PC-3 (cell line): Measurements from ENCODE around the gene NHLRC1. TPM values are rescaled to one million over a fixed set of nuclear protein-coding genes. Genes with fewer than 3 reads are reported as not detected.

Experiments used
- ATAC-seq: fragments of 200-7000 bp; cut with Tn5 transposase; 2 replicates; pipeline ENCODE4 v1.9.1; 2020; ENCODE audit warnings: mild to moderate bottlenecking, moderate library complexity
- BruUV-seq: library from RNA; stranded (reverse); fragments of 400-500 nt; replicated peaks from 2 replicates; lab custom pipeline; 2021; lab: Mats Ljungman, UMichigan
- CTCF ChIA-PET: fragments of 300-600 bp; sonication (Branson Sonifier 250); formaldehyde crosslinking; loops from one replicate; lab custom pipeline; 2022; ENCODE audit warnings: antibody characterized with exemption; lab: Charles Lee
- POLR2A ChIA-PET: fragments of 300-600 bp; sonication (Branson Sonifier 250); formaldehyde crosslinking; loops from one replicate; lab custom pipeline; 2022; ENCODE audit warnings: antibody characterized with exemption; ENCODE audit not compliant: unreplicated experiment; lab: Charles Lee
- DNase-seq: peaks from one replicate; pipeline ENCODE4 v3.0.0-alpha.2; 2015
- H2AFZ ChIP-seq: fragments of 300-600 bp; sonication (generic); 2 replicates; pipeline ENCODE4 v1.6.0; 2016; ENCODE audit warnings: antibody characterized with exemption, low read length
- H3F3A ChIP-seq: fragments of 300-600 bp; sonication (generic); one replicate; pipeline ENCODE4 v1.6.0; 2017; ENCODE audit warnings: antibody characterized with exemption, low read length, control low read depth, mild to moderate bottlenecking; ENCODE audit not compliant: unreplicated experiment
- H3K27ac ChIP-seq: fragments of 300-600 bp; sonication (generic); 2 replicates; pipeline ENCODE4 v1.5.1; 2016; ENCODE audit warnings: mild to moderate bottlenecking, low read length
- H3K27me3 ChIP-seq: fragments of 300-600 bp; sonication (generic); 2 replicates; pipeline ENCODE4 v1.6.1; 2016; ENCODE audit warnings: low read length, mixed read lengths
- H3K36me3 ChIP-seq: fragments of 300-600 bp; sonication (generic); 2 replicates; pipeline ENCODE4 v1.6.1; 2016; ENCODE audit warnings: low read depth, mixed run types, low read length, mixed read lengths
- H3K4me1 ChIP-seq: fragments of 300-600 bp; sonication (generic); 2 replicates; pipeline ENCODE4 v1.5.1; 2016; ENCODE audit warnings: low read length; ENCODE audit not compliant: insufficient read depth
- H3K4me2 ChIP-seq: fragments of 300-600 bp; sonication (generic); 2 replicates; pipeline ENCODE4 v1.6.0; 2016; ENCODE audit warnings: low read length
- H3K4me3 ChIP-seq: fragments of 300-600 bp; sonication (generic); 2 replicates; pipeline ENCODE4 v1.5.1; 2016; ENCODE audit warnings: mild to moderate bottlenecking, low read length, mixed read lengths
- H3K79me2 ChIP-seq: fragments of 300-600 bp; sonication (generic); 2 replicates; pipeline ENCODE4 v1.6.1; 2017; ENCODE audit warnings: low read length, mixed read lengths
- H3K9ac ChIP-seq: fragments of 300-600 bp; sonication (generic); 2 replicates; pipeline ENCODE4 v1.6.0; 2016; ENCODE audit warnings: mild to moderate bottlenecking, low read length
- H3K9me2 ChIP-seq: fragments of 300-600 bp; sonication (generic); replicated peaks from 2 replicates; pipeline ENCODE4 v1.6.1; 2016; ENCODE audit warnings: mixed run types, low read length, mixed read lengths
- H3K9me3 ChIP-seq: fragments of 300-600 bp; sonication (generic); 2 replicates; pipeline ENCODE4 v1.6.1; 2016; ENCODE audit warnings: low read length, mixed read lengths
- H4K20me1 ChIP-seq: fragments of 300-600 bp; sonication (generic); 2 replicates; pipeline ENCODE4 v1.6.1; 2016; ENCODE audit warnings: low read length, mixed read lengths
- CTCF ChIP-seq: fragments of 300-600 bp; sonication (generic); conservative IDR thresholded peaks from 2 replicates; pipeline ENCODE4 v1.5.1; 2017; ENCODE audit warnings: antibody characterized with exemption, low read depth, mild to moderate bottlenecking, low read length
- EZH2 ChIP-seq: fragments of 300-600 bp; sonication (generic); IDR thresholded peaks from one replicate; pipeline ENCODE4 v1.6.1; 2017; ENCODE audit warnings: antibody characterized with exemption, mild to moderate bottlenecking, low read length; ENCODE audit not compliant: unreplicated experiment
- EZH2phosphoT487 ChIP-seq: fragments of 300-600 bp; sonication (generic); IDR thresholded peaks from 2 replicates; pipeline ENCODE4 v1.6.1; 2018; ENCODE audit warnings: mild to moderate bottlenecking, antibody characterized with exemption, low read length, borderline replicate concordance
- intact Hi-C: fragments of 100-400 bp; cut with micrococcal nuclease; formaldehyde crosslinking; loops from 2 replicates; pipeline ENCODE4 v1.9.0; 2023
- total RNA-seq: library from RNA; depleted of rRNA; stranded (reverse); fragments of >200 nt; gene quantifications from 2 replicates; pipeline ENCODE4 v1.2.3, GENCODE V29; 2014

NHLRC1 gene
- total RNA-seq, 1 experiment from 2014 or later = 1.3 TPM

- no peak for ATAC-seq
- H3K9ac ChIP-seq = no peak overlapping the region
- no peak overlapping the region for H3K27ac ChIP-seq
- H3K4me1 ChIP-seq = no peaks in the 10 kb centered on the region; the same call in 1 of the 2 replicates
- no peak for DNase-seq
- H3K79me2 ChIP-seq = no peaks in the 10 kb centered on the region
- H2AFZ ChIP-seq = no peak overlapping the region
- H3K9me3 ChIP-seq = no peaks in the 10 kb centered on the region
- H3K9me2 ChIP-seq = no peaks in the 10 kb centered on the region
- CTCF ChIA-PET = no interaction called here
- H3K27me3 ChIP-seq = no peaks in the 10 kb centered on the region
- POLR2A ChIA-PET = interaction anchor here (0.7 kb wide), 1 partner anchor 53 kb away, joined by 4 read pairs; no protein-coding TSS in a partner anchor
- H3K36me3 ChIP-seq = no peaks in the 10 kb centered on the region
- BruUV-seq = no TSS peak
- H3K4me3 ChIP-seq = no peak overlapping the region
- H3F3A ChIP-seq = no peaks in the 10 kb centered on the region
- no peak for TF ChIP-seq EZH2
- TF ChIP-seq EZH2phosphoT487 = no peak
- no peak for TF ChIP-seq CTCF
- H3K4me2 ChIP-seq = no peak overlapping the region
- no peaks in the 10 kb centered on the region for H4K20me1 ChIP-seq
- intact Hi-C loops = no loop called here
Measured at GRCh38 chr6:18110162-18110561, 12.3 kb downstream of the NHLRC1 start.

GRCh38 chr6:18107061-18107460, 15.4 kb downstream of the NHLRC1 start:
- Histone ChIP-seq H3K36me3 (no peaks in the 10 kb centered on the region), H3K4me1 (no peaks in the 10 kb centered on the region), H3F3A (no peaks in the 10 kb centered on the region), H4K20me1 (no peaks in the 10 kb centered on the region), H3K27ac (no peak overlapping the region), H3K4me3 (no peak overlapping the region), H3K9ac (no peak overlapping the region), H3K4me2 (no peak overlapping the region), H3K27me3 (no peaks in the 10 kb centered on the region), H3K9me3 (no peaks in the 10 kb centered on the region), H3K9me2 (no peaks in the 10 kb centered on the region), H2AFZ (no peak overlapping the region), H3K79me2 (no peaks in the 10 kb centered on the region)
- intact Hi-C loops = no loop called here
- ATAC-seq (no peak), DNase-seq (no peak)
- no TSS peak for BruUV-seq
- POLR2A ChIA-PET = no interaction called here
- CTCF ChIA-PET = no interaction called here
- TF ChIP-seq CTCF = no peak
- no peak for TF ChIP-seq EZH2
- TF ChIP-seq EZH2phosphoT487 = no peak

GRCh38 chr6:18102783-18103509, 19.5 kb downstream of the NHLRC1 start:
- no peaks in the 10 kb centered on the region for H3K9me3 ChIP-seq
- DNase-seq (no peak), ATAC-seq (no peak)
- H3K9me2 ChIP-seq = no peaks in the 10 kb centered on the region
- H3K4me1 ChIP-seq = no peaks in the 10 kb centered on the region
- no peak overlapping the region for H2AFZ ChIP-seq
- H3K27me3 ChIP-seq = no peaks in the 10 kb centered on the region
- ChIA-PET CTCF (no interaction called here), POLR2A (no interaction called here)
- H3K4me3 ChIP-seq = no peak overlapping the region
- no peak overlapping the region for H3K4me2 ChIP-seq
- H3K79me2 ChIP-seq = no peaks in the 10 kb centered on the region
- no peak overlapping the region for H3K27ac ChIP-seq
- H3K9ac ChIP-seq = no peak overlapping the region
- H4K20me1 ChIP-seq = no peaks in the 10 kb centered on the region
- no TSS peak for BruUV-seq
- TF ChIP-seq CTCF = no peak
- no peak for TF ChIP-seq EZH2
- TF ChIP-seq EZH2phosphoT487 = no peak
- H3F3A ChIP-seq = no peaks in the 10 kb centered on the region
- intact Hi-C loops = no loop called here
- no peaks in the 10 kb centered on the region for H3K36me3 ChIP-seq
